IMR-90 (cell line): ENCODE measurements around the gene PRKCE. TPM values are rescaled to one million over a fixed set of nuclear protein-coding genes. Genes with fewer than 3 reads are reported as not detected.

Source experiments
- ATAC-seq: fragments of 200-7000 bp; cut with Tn5 transposase; 2 replicates; pipeline ENCODE4 v1.9.1; 2020; ENCODE audit warnings: low read depth, mild to moderate bottlenecking, moderate library complexity
- BruUV-seq: library from RNA; stranded (reverse); fragments of 400-500 nt; replicated peaks from 2 replicates; lab custom pipeline; 2021; lab: Mats Ljungman, UMichigan
- CTCF ChIA-PET: fragments of 300-600 bp; formaldehyde crosslinking; extraction: SDS; loops from one replicate; lab custom pipeline; 2021; ENCODE audit warnings: antibody characterized with exemption; lab: Yijun Ruan, JAX
- POLR2A ChIA-PET: fragments of 300-600 bp; sonication (Branson Sonifier 250); formaldehyde crosslinking; loops from one replicate; lab custom pipeline; 2022; ENCODE audit warnings: antibody characterized with exemption; ENCODE audit not compliant: unreplicated experiment; lab: Charles Lee
- DNase-seq: peaks from one replicate; pipeline ENCODE4 v3.0.0; 2013
- H2AFZ ChIP-seq: replicated peaks from 2 replicates; pipeline ENCODE3; 2013; ENCODE audit warnings: low read length, mild to moderate bottlenecking; ENCODE audit not compliant: poor library complexity
- H2AK5ac ChIP-seq: 2 replicates; pipeline ENCODE4 v1.6.1; 2013; ENCODE audit warnings: low read depth, low read length, inconsistent platforms
- H2AK9ac ChIP-seq: replicated peaks from 2 replicates; pipeline ENCODE3; 2013; ENCODE audit warnings: mild to moderate bottlenecking, low read depth, low read length, moderate library complexity; ENCODE audit not compliant: poor library complexity
- H2BK120ac ChIP-seq: 2 replicates; pipeline ENCODE4 v1.6.1; 2013; ENCODE audit warnings: low read depth, low read length, inconsistent platforms
- H2BK15ac ChIP-seq: 3 replicates; pipeline ENCODE4 v1.6.1; 2013; ENCODE audit warnings: low read depth, low read length, inconsistent platforms
- H2BK20ac ChIP-seq: 2 replicates; pipeline ENCODE4 v1.6.1; 2013; ENCODE audit warnings: low read depth, mild to moderate bottlenecking, inconsistent platforms, low read length, moderate library complexity
- H2BK5ac ChIP-seq: 2 replicates; pipeline ENCODE4 v1.6.1; 2013; ENCODE audit warnings: mild to moderate bottlenecking, low read depth, low read length, inconsistent platforms; ENCODE audit not compliant: poor library complexity, severe bottlenecking
- H3K14ac ChIP-seq: replicated peaks from 2 replicates; pipeline ENCODE4 v1.6.1; 2013; ENCODE audit warnings: low read depth, low read length, inconsistent platforms
- H3K18ac ChIP-seq: 2 replicates; pipeline ENCODE4 v1.6.1; 2013; ENCODE audit warnings: low read depth, low read length, control low read depth
- H3K23ac ChIP-seq: 2 replicates; pipeline ENCODE4 v1.6.1; 2013; ENCODE audit warnings: low read depth, low read length, inconsistent platforms
- H3K27ac ChIP-seq: 2 replicates; pipeline ENCODE4 v1.5.1; 2013; ENCODE audit warnings: mild to moderate bottlenecking, control low read depth, low read length; ENCODE audit not compliant: insufficient read depth
- H3K27me3 ChIP-seq: 2 replicates; pipeline ENCODE4 v1.6.1; 2013; ENCODE audit warnings: low read length; ENCODE audit not compliant: control insufficient read depth, insufficient read depth
- H3K36me3 ChIP-seq: 2 replicates; pipeline ENCODE4 v1.6.1; 2013; ENCODE audit warnings: low read length, mixed read lengths; ENCODE audit not compliant: control insufficient read depth, insufficient read depth
- H3K4ac ChIP-seq: 2 replicates; pipeline ENCODE4 v1.6.1; 2013; ENCODE audit warnings: low read depth, low read length, inconsistent platforms
- H3K4me1 ChIP-seq: 2 replicates; pipeline ENCODE4 v1.6.1; 2013; ENCODE audit warnings: low read length, mixed read lengths; ENCODE audit not compliant: control insufficient read depth, insufficient read depth
- H3K4me2 ChIP-seq: 2 replicates; pipeline ENCODE4 v1.6.1; 2013; ENCODE audit warnings: low read depth, mild to moderate bottlenecking, control low read depth, low read length, moderate library complexity
- H3K4me3 ChIP-seq: 2 replicates; pipeline ENCODE4 v1.5.1; 2013; ENCODE audit warnings: low read depth, mild to moderate bottlenecking, control low read depth, low read length, moderate library complexity; ENCODE audit not compliant: insufficient read depth
- H3K56ac ChIP-seq: 2 replicates; pipeline ENCODE4 v1.6.1; 2013; ENCODE audit warnings: low read length, inconsistent platforms; ENCODE audit not compliant: insufficient read depth; ENCODE audit errors: extremely low read depth
- H3K79me1 ChIP-seq, 2 experiments: 2 replicates each; pipeline ENCODE4 v1.6.1; 2013; ENCODE audit warnings: low read length in 2 of 2, inconsistent platforms in 1 of 2, low read depth in 1 of 2
- H3K9ac ChIP-seq: 2 replicates; pipeline ENCODE4 v1.6.1; 2013; ENCODE audit warnings: low read depth, low read length, control low read depth
- H3K9me1 ChIP-seq: 2 replicates; pipeline ENCODE4 v1.6.1; 2013; ENCODE audit warnings: low read length, inconsistent platforms; ENCODE audit not compliant: insufficient read depth
- H3K9me3 ChIP-seq: 2 replicates; pipeline ENCODE4 v1.6.1; 2013; ENCODE audit warnings: low read length; ENCODE audit not compliant: control insufficient read depth, insufficient read depth
- H4K20me1 ChIP-seq: 2 replicates; pipeline ENCODE4 v1.6.1; 2013; ENCODE audit warnings: low read length, inconsistent platforms; ENCODE audit not compliant: insufficient read depth
- H4K5ac ChIP-seq: 2 replicates; pipeline ENCODE4 v1.6.1; 2013; ENCODE audit warnings: mild to moderate bottlenecking, low read depth, low read length, control low read depth
- H4K8ac ChIP-seq, 2 experiments: 2 replicates each; pipeline ENCODE4 v1.6.1; 2013; ENCODE audit warnings: low read depth in 2 of 2, low read length in 2 of 2, control low read depth in 1 of 2, inconsistent platforms in 1 of 2
- H4K91ac ChIP-seq: 2 replicates; pipeline ENCODE4 v1.6.1; 2013; ENCODE audit warnings: low read depth, low read length, inconsistent platforms; ENCODE audit not compliant: insufficient read depth
- POLR2A ChIP-seq: IDR thresholded peaks from 2 replicates; pipeline ENCODE4 v1.6.1; 2012; ENCODE audit warnings: mild to moderate bottlenecking, low read depth, low read length
- WGBS, 2 experiments: methylation state at CpG; one replicate each; pipeline versions ENCODE4 v1.1.5 to v1.1.7; 2013; ENCODE audit warnings: missing lambda C conversion rate in 2 of 2; ENCODE audit not compliant: insufficient read length in 1 of 2; ENCODE audit errors: extremely low coverage in 2 of 2; 5-methylcytosine and 5-hydroxymethylcytosine counted together
- dilution Hi-C: fragments of 300-500 bp; cut with HindIII; formaldehyde crosslinking; loops from one replicate; pipeline ENCODE4 v1.14.3; 2018; ENCODE audit warnings: low sequenced_read_pairs; ENCODE audit not compliant: unreplicated experiment
- in situ Hi-C: fragments of 300-500 bp; cut with MboI; formaldehyde crosslinking; loops from 3 replicates; pipeline ENCODE4 v1.14.3; 2019; ENCODE audit warnings: low sequenced_read_pairs, inconsistent platforms, mixed read lengths
- intact Hi-C: fragments of 100-400 bp; cut with micrococcal nuclease; formaldehyde crosslinking; loops from 2 replicates; pipeline ENCODE4 v1.10.0; 2022
- polyA plus RNA-seq, 3 experiments: library from polyadenylated mRNA; depleted of rRNA; stranded (reverse); fragments of >200 nt; gene quantifications; 2 replicates each; pipeline ENCODE4 v1.2.3, GENCODE V29; 2012; ENCODE audit warnings: low replicate concordance in 1 of 3
- total RNA-seq: library from RNA; depleted of rRNA; stranded (reverse); fragments of >200 nt; gene quantifications from 2 replicates; pipeline ENCODE4 v1.2.3, GENCODE V29; 2012

Gene PRKCE
- total and polyA plus RNA-seq, 2 of the 4 experiments (the other 2 are of a cell fraction), result 8.1 to 32.4 TPM

- Histone ChIP-seq H2BK5ac (no peak overlapping the region), H3K9ac (no peak overlapping the region), H4K20me1 (peaks cover 8% of the 10 kb centered on the region; the same call in 1 of the 2 replicates), H3K9me1 (peaks cover 11% of the 10 kb centered on the region), H2AK9ac (no peak overlapping the region), H3K18ac (no peak overlapping the region), H3K9me3 (no peaks in the 10 kb centered on the region), H2BK20ac (no peak overlapping the region), H3K23ac (no peak overlapping the region), H2AFZ (no peak overlapping the region), H3K56ac (no peak overlapping the region), H4K8ac (no peak overlapping the region), H3K4me2 (no peak overlapping the region), H3K4ac (no peak overlapping the region), H2BK15ac (no peak overlapping the region), H2BK120ac (no peak overlapping the region), H3K4me3 (no peak overlapping the region), H3K27me3 (no peaks in the 10 kb centered on the region), H3K27ac (no peak overlapping the region), H3K4me1 (no peaks in the 10 kb centered on the region), H4K91ac (no peak overlapping the region), H2AK5ac (no peak overlapping the region), H3K36me3 (no peaks in the 10 kb centered on the region; the same call in 1 of the 2 replicates), H3K14ac (no peak overlapping the region), H3K79me1 (peaks cover 0 to 22% of the 10 kb centered on the region in 2 experiments; a peak in 3 of 4 replicates), H4K5ac (no peak overlapping the region)
- no peak for TF ChIP-seq POLR2A
- no peak for ATAC-seq
- in situ Hi-C loops, result no loop called here
- no CpG with 5 or more reads among the region's 4 CpGs for WGBS, 2 experiments
- POLR2A ChIA-PET, result no interaction called here
- CTCF ChIA-PET, result no interaction called here
- no TSS peak for BruUV-seq
- intact Hi-C loops, result no loop called here
- dilution Hi-C loops, result no loop called here
- DNase-seq, result no peak
Measured at GRCh38 chr2:45713136-45713535, 61.7 kb downstream of the PRKCE start.
